Panc1 (cell line): ENCODE data around the gene UBTF.

Source experiments
- CTCF ChIP-seq: fragments of 450-650 bp; IDR thresholded peaks from 2 replicates; pipeline ENCODE4 v1.5.1; 2017; ENCODE audit warnings: mild to moderate bottlenecking
- POLR2AphosphoS5 ChIP-seq: IDR thresholded peaks from 2 replicates; pipeline ENCODE4 v1.6.1; 2012; ENCODE audit warnings: mild to moderate bottlenecking, low read depth, low read length, moderate library complexity
- REST ChIP-seq, 2 experiments: IDR thresholded peaks; 2 replicates each; pipeline ENCODE4 v1.6.1; 2011 to 2012; ENCODE audit warnings: low read depth in 2 of 2, control low read depth in 1 of 2, low read length in 1 of 2, mild to moderate bottlenecking in 1 of 2, moderate library complexity in 1 of 2; ENCODE audit not compliant: insufficient read depth in 1 of 2

DNA sequence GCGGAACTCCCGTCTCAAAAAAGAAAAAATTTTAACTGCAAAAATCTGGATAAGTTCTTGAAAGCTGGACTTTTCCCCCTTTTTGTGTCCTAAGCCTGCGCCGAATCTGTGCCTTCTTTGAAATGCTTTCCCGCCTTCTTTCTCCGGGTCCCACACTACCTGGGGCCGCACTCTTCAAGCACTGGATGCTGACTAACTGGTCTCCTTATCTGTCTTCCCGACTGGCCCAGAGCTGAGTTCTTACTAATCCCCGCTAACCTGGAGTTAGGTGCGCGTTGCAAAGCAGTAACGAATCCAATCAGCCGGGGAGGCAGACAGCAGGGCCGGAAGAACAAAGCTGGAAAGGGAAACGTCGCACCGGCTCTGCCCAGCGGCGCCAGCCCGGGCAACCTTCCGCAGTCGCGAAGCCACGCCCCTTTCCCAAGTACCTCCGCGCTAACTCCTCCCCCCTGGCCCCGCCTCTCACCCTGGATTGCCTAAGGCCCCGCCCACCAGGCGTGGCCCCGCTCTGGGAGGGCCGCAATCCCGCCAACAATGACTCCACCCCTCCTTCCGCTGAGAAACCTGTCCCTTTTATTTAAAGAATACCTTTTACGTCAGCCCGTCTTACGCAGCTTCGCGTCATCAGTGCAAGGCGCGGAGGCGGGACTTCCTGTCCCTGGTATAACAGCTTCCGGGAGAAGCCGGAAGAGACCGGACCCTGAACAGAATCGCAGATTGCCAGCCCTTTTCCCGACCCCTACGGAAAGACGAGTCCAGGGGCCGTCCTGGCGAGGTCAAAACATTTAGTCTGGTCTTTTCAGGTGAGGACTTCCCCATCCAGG, 33.0 kb downstream of the UBTF start, which contains the start of gene TMUB2:
- no peak for TF ChIP-seq CTCF
- TF ChIP-seq POLR2AphosphoS5: peak; percentile 88
- no peak for TF ChIP-seq REST (IDR thresholded peaks at IDR 0.05; ENCODE audit: insufficient read depth in 1 of 2, low read depth in 2 of 2, low read length in 1 of 2)
